Neural cell (in vitro differentiated cells): Measurements from ENCODE around the gene IPO8. TPM values are rescaled to one million over a fixed set of nuclear protein-coding genes. Genes with fewer than 3 reads are reported as not detected.

Experiments used
- H2AFZ ChIP-seq: fragments of 200-600, 300-800 bp; sonication (generic), shearing (Covaris generic); 2 replicates; pipeline ENCODE4 v1.6.0; 2014; ENCODE audit warnings: low read depth, mild to moderate bottlenecking, antibody characterized with exemption, low read length, moderate library complexity
- H3F3A ChIP-seq: fragments of 200-600 bp; shearing (Covaris generic); 2 replicates; pipeline ENCODE4 v1.6.1; 2016; ENCODE audit warnings: mild to moderate bottlenecking, moderate library complexity, mixed read lengths, antibody characterized with exemption, low read length; ENCODE audit not compliant: insufficient read depth, poor library complexity, severe bottlenecking
- H3K27ac ChIP-seq: fragments of 200-600, 300-800 bp; sonication (generic), shearing (Covaris generic); 2 replicates; pipeline ENCODE4 v1.5.1; 2014; ENCODE audit warnings: mild to moderate bottlenecking, low read length, moderate library complexity
- H3K27me3 ChIP-seq: fragments of 300-800, 200-600 bp; sonication (generic), shearing (Covaris generic); 2 replicates; pipeline ENCODE4 v1.6.0; 2014; ENCODE audit warnings: mild to moderate bottlenecking, low read depth, low read length, moderate library complexity; ENCODE audit not compliant: insufficient read depth
- H3K36me3 ChIP-seq: fragments of 300-800, 200-600 bp; sonication (generic), shearing (Covaris generic); 2 replicates; pipeline ENCODE4 v1.5.1; 2014; ENCODE audit warnings: mild to moderate bottlenecking, antibody characterized with exemption, low read length, moderate library complexity; ENCODE audit not compliant: insufficient read depth
- H3K4me2 ChIP-seq: fragments of 300-800, 200-600 bp; sonication (generic), shearing (Covaris generic); 2 replicates; pipeline ENCODE4 v1.6.0; 2014; ENCODE audit warnings: mild to moderate bottlenecking, low read length
- H3K4me3 ChIP-seq: fragments of 300-800, 200-600 bp; sonication (generic), shearing (Covaris generic); 2 replicates; pipeline ENCODE4 v1.5.1; 2014; ENCODE audit warnings: mild to moderate bottlenecking, low read length, moderate library complexity
- H3K79me2 ChIP-seq: fragments of 200-600 bp; shearing (Covaris generic); replicated peaks from 2 replicates; pipeline ENCODE4 v1.6.0; 2014; ENCODE audit warnings: mild to moderate bottlenecking, low read length, moderate library complexity; ENCODE audit not compliant: insufficient read depth
- H3K9ac ChIP-seq: fragments of 300-800, 200-600 bp; sonication (generic), shearing (Covaris generic); 2 replicates; pipeline ENCODE4 v1.6.1; 2016; ENCODE audit warnings: mild to moderate bottlenecking, low read length, mixed read lengths
- H3K9me2 ChIP-seq: fragments of 200-600 bp; shearing (Covaris generic); 2 replicates; pipeline ENCODE4 v1.6.1; 2016; ENCODE audit warnings: mild to moderate bottlenecking, low read length, mixed read lengths; ENCODE audit not compliant: insufficient read depth
- H3K9me3 ChIP-seq: fragments of 200-600, 300-800 bp; sonication (generic), shearing (Covaris generic); 2 replicates; pipeline ENCODE4 v1.6.1; 2016; ENCODE audit warnings: mild to moderate bottlenecking, mixed run types, low read length, moderate library complexity, mixed read lengths
- H4K20me1 ChIP-seq: fragments of 200-600 bp; shearing (Covaris generic); 2 replicates; pipeline ENCODE4 v1.6.1; 2016; ENCODE audit warnings: mild to moderate bottlenecking, mixed run types; ENCODE audit not compliant: insufficient read depth
- EP300 ChIP-seq: fragments of 450-650 bp; conservative IDR thresholded peaks from 2 replicates; pipeline ENCODE4 v1.6.1; 2014; ENCODE audit warnings: antibody characterized with exemption, mild to moderate bottlenecking, moderate library complexity; ENCODE audit not compliant: poor library complexity, severe bottlenecking
- EZH2 ChIP-seq: fragments of 200-600, 300-800 bp; shearing (Covaris generic), sonication (generic); IDR thresholded peaks from 2 replicates; pipeline ENCODE4 v1.6.1; 2014; ENCODE audit warnings: antibody characterized with exemption, low read length, borderline replicate concordance, mild to moderate bottlenecking; ENCODE audit not compliant: insufficient read depth, poor library complexity, severe bottlenecking
- MXI1 ChIP-seq: fragments of 450-650 bp; conservative IDR thresholded peaks from 2 replicates; pipeline ENCODE4 v1.6.1; 2014; ENCODE audit warnings: antibody characterized with exemption, mild to moderate bottlenecking; ENCODE audit not compliant: poor library complexity, severe bottlenecking
- POLR2AphosphoS5 ChIP-seq: IDR thresholded peaks from 2 replicates; pipeline ENCODE4 v1.6.1; 2012
- RAD21 ChIP-seq: fragments of 450-650 bp; conservative IDR thresholded peaks from 2 replicates; pipeline ENCODE4 v1.6.1; 2014; ENCODE audit warnings: antibody characterized with exemption, mild to moderate bottlenecking, moderate library complexity
- REST ChIP-seq: IDR thresholded peaks from 2 replicates; pipeline ENCODE4 v1.6.1; 2012; ENCODE audit warnings: borderline replicate concordance
- SMC3 ChIP-seq: fragments of 450-650 bp; conservative IDR thresholded peaks from 2 replicates; pipeline ENCODE4 v1.6.1; 2014; ENCODE audit warnings: antibody characterized with exemption, mild to moderate bottlenecking, moderate library complexity; ENCODE audit not compliant: poor library complexity
- TAF1 ChIP-seq: IDR thresholded peaks from 2 replicates; pipeline ENCODE4 v1.6.1; 2012; ENCODE audit warnings: low read depth
- polyA plus RNA-seq: library from polyadenylated mRNA; depleted of rRNA; stranded (reverse); fragments of >200 nt; gene quantifications from 2 replicates; pipeline ENCODE4 v1.2.3, GENCODE V29; 2014

The IPO8 gene
- polyA plus RNA-seq, 1 donor from 2014 or later, result 18.8 TPM

GRCh38 chr12:30603129-30603528 is 92.5 kb downstream of the IPO8 start:
- Histone ChIP-seq H3K9ac (no peak overlapping the region), H3K27ac (no peak overlapping the region), H2AFZ (no peak overlapping the region), H3K9me3 (no peaks in the 10 kb centered on the region), H4K20me1 (no peaks in the 10 kb centered on the region), H3K27me3 (no peaks in the 10 kb centered on the region), H3K36me3 (no peaks in the 10 kb centered on the region), H3F3A (no peaks in the 10 kb centered on the region), H3K9me2 (no peaks in the 10 kb centered on the region), H3K4me3 (no peak overlapping the region), H3K4me2 (no peak overlapping the region), H3K79me2 (no peaks in the 10 kb centered on the region)
- TF ChIP-seq POLR2AphosphoS5, result no peak
- TF ChIP-seq EZH2, result no peak
- TF ChIP-seq TAF1, result no peak
- TF ChIP-seq EP300, result no peak
- TF ChIP-seq REST, result no peak
- TF ChIP-seq SMC3, result no peak

- Histone ChIP-seq H3K4me3 (no peak overlapping the region), H3K79me2 (no peaks in the 10 kb centered on the region), H3K27ac (no peak overlapping the region), H3K9ac (no peak overlapping the region), H4K20me1 (no peaks in the 10 kb centered on the region), H3K27me3 (no peaks in the 10 kb centered on the region), H3K9me2 (no peaks in the 10 kb centered on the region), H3K9me3 (no peaks in the 10 kb centered on the region), H3F3A (no peaks in the 10 kb centered on the region), H2AFZ (no peak overlapping the region), H3K4me2 (no peak overlapping the region), H3K36me3 (no peaks in the 10 kb centered on the region)
- TF ChIP-seq SMC3, result no peak
- no peak for TF ChIP-seq EZH2
- no peak for TF ChIP-seq REST
- no peak for TF ChIP-seq RAD21
- TF ChIP-seq MXI1, result no peak
Observed at GRCh38 chr12:30602678-30603077, 93.0 kb downstream of the IPO8 start.
